Fibroblast of pulmonary artery (primary cell): Measurements from ENCODE around the gene PRRC2B.
A peak's percentile ranks its signal among the peaks of the same experiment; 100 is the strongest.
"Not testable (repeated sequence)": the region's sequence is repeated elsewhere in the genome, so short reads cannot be mapped to it uniquely, and the experiment has no call there.

Experiments used
- DNase-seq: peaks from one replicate; pipeline ENCODE4 v3.0.0-alpha.2; 2010; ENCODE audit warnings: low read depth
- H3K4me3 ChIP-seq: replicated peaks from 2 replicates; pipeline ENCODE4 v1.5.1; 2011; ENCODE audit warnings: low read depth, mild to moderate bottlenecking, control low read depth, low read length, moderate library complexity
- TF ChIP-seq, protein P1 (sequence below): IDR thresholded peaks from 2 replicates; pipeline ENCODE4 v1.5.1; 2011; ENCODE audit warnings: mild to moderate bottlenecking, control low read depth, low read length, inconsistent platforms; ENCODE audit errors: missing control alignments

PRRC2B gene

DNA sequence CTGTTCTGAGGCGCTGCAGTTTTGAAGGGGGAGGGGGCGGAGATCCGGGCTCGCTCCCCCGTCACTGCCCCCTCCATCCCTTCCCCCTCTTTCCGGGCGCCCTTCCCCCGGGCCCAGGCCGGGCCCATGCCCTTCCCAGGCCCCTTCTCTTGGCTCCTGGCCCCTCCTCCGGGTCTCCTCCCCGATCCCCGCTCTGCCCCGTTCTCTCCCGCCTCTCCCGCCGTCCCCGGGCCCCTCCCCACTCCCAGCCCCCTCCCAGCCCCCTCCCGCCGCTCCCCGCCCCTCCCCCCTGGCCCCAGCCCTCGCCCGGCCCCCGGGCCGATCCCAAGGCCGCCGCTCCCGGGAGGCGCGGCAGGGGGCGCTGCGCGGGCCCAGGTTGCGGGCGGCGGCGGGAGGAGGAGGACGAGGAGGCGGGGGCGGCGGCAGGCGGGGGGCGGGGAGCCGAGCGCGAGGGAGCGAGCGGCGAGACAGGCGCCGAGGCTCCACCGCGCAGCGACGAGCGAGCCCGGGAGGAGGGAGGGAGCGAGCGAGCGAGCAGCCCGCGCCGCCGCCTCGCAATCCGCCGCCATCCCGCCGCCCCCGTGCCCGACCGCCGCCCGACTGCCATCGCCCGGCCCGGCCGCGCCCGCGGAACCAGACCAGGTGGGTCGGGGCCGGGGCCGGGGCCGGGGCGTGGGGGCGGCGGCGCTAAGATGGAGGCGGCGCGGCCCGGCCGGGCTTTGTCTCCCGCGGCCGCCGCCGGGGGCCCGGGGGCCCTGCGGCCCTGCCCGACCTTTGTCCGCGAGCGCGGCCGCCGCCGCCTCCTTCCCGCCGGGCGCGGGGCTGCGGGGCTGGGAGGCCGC is at the start of gene PRRC2B:
PRRC2B (plus strand) TSS at position 465 of the 842 bp plus-strand sequence. CDS start 36,059 bp downstream, outside the sequence.
- TF ChIP-seq, protein P1, sequence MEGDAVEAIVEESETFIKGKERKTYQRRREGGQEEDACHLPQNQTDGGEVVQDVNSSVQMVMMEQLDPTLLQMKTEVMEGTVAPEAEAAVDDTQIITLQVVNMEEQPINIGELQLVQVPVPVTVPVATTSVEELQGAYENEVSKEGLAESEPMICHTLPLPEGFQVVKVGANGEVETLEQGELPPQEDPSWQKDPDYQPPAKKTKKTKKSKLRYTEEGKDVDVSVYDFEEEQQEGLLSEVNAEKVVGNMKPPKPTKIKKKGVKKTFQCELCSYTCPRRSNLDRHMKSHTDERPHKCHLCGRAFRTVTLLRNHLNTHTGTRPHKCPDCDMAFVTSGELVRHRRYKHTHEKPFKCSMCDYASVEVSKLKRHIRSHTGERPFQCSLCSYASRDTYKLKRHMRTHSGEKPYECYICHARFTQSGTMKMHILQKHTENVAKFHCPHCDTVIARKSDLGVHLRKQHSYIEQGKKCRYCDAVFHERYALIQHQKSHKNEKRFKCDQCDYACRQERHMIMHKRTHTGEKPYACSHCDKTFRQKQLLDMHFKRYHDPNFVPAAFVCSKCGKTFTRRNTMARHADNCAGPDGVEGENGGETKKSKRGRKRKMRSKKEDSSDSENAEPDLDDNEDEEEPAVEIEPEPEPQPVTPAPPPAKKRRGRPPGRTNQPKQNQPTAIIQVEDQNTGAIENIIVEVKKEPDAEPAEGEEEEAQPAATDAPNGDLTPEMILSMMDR, result no peak
- peak within 1 kb of the TSS; percentile 64 for H3K4me3 ChIP-seq
- DNase-seq, result peak; percentile 84

DNA sequence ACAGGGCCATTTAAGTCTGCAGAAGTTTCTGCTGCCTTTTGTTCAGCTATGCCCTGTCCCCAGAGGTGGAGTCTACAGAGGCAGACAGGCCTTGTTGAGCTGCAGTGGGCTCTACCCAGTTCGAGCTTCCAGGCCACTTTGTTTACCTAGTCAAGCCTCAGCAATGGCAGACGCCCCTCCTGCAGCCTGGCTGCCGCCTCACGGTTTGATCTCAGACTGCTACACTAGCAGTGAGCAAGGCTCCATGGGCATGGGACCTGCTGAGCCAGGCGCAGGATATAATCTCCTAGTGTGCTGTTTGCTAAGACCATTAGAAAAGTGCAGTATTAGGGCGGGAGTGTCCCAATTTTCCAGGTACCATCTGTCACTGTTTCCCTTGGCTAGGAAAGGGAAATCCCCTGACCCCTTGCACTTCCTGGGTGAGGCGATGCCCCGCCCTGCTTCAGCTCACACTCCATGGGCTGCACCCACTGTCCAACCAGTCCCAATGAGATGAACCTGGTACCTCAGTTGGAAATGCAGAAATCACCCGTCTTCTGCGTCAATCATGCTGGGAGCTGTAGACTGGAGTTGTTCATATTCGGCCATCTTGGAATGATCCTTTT is 48.9 kb upstream of the PRRC2B start:
- H3K4me3 ChIP-seq, DNase-seq: not testable (repeated sequence)

DNA sequence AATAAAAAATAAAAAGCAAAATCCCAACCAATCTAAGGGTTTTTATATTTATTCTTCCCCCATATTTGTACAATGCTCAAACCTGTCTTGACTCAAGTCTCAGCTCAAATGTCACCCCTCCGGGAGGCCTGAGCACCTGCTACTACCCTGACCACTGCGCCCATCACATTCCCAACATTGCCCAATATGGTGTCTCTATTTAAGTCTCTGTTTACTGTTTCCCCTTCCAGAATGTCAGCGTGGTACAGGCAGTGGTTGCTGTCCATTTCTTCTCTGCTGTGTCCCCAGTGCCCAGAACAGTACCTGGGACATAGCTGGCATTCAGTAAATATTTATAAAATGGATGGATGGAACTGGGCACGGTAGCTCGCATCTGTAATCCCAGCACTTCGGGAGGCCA is 47.3 kb upstream of the PRRC2B start:
- no peak for DNase-seq
- H3K4me3 ChIP-seq, result no peak overlapping the region
- TF ChIP-seq, protein P1, result no peak

DNA sequence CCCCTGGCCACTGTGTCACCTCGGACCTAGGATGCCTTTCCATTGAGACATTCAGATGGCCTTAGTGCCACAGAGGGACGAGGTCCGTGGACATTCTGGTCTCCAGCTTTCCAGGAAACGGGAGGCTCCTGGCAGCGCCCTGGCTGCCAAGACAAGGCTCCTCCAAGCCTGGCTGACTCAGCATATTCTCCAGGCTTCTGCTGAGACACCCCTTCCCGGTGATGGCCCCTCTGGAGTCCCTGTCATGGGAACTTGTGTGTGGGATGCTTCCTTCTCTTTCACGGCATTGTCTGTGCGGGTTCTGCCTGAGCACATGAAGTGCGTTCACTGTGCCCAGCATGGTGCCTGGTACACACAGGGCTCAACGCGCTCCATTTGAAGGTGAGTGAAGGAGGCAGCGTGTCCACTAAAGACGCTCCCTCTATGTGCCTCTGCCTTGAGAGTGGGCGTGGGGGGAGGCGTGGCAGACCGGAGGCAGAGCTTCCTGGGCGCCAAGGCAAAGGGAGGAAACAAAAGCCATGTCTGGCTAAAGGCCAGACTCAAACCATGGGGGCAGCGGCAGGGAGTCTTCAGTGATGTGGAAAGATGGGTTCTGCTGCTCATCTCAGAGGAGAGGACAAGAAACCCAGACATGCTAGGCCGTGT is 46.4 kb upstream of the PRRC2B start:
- TF ChIP-seq, protein P1, result no peak
- no peak overlapping the region for H3K4me3 ChIP-seq
- DNase-seq, result no peak

DNA sequence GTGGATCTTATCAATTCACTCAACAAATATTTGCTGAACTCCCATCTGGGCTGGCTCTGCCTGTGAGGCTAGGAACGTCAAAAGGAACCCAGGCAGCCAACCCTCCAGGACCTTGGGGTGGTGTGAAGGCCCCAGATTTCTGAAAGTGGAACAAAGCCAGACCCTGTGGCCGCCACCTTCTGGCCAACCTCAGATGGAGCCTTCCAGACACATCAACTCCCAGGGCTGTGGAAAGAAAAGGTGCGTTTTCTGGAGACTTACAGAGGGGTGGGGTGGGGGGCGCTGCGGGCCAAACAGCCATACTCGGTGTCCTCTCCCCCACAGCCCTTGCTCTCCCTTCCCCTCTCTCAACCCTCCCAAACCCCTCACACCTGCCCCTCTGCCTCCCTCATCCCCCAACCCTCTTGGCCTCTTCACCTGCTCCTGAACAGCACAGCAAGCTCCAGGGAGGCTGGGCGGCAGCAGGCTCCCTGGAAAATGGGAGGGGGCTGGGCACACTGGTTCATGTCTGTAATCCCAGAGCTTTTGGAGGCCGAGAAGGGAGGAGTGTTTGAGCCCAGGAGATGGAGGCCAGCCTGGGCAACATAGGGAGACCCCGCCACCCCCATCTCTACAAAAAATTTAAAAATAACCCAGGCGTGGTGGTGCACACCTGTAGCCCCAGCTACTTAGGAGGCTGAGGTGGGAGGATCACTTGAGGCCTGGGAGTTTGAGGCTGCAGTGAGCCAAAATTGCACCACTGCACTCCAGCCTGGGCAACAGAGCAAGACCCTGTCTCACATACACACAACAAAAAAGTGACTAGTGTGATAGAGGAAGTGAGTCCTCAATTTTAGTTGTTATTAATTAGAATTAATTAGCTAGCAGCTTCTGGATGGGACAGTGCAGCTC is 45.0 kb upstream of the PRRC2B start:
- DNase-seq, result no peak
- no peak overlapping the region for H3K4me3 ChIP-seq
- TF ChIP-seq, protein P1, result peak; percentile 20

DNA sequence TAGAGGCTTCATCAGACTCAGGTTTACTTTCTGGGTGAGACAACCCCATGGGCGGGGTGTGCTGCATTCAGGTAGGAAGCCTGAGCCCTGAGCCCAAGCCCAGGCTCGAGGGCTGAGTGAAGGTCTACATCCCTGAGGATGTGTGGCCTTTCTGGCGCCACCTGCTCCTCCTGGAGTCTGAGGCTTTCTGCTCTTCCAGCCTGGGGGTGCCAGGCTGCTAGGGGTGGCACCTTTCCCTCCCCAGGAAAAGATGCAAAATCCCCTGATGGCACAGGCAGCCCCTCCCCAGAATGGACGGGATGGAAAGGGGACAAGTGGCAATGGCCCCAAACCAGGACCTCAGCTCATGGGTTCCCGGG is 44.4 kb upstream of the PRRC2B start:
- DNase-seq, result no peak
- TF ChIP-seq, protein P1, result no peak
- no peak overlapping the region for H3K4me3 ChIP-seq
